Effector memory CD8-positive, alpha-beta T cell (primary cell): ENCODE measurements around the gene MORC1.
"Not testable (repeated sequence)": the region's sequence is repeated elsewhere in the genome, so short reads cannot be mapped to it uniquely, and the experiment has no call there.

Experiments used
- ATAC-seq: fragments of 150-1000 bp; cut with Tn5 transposase; replicated peaks from 2 replicates; pipeline ENCODE4 v1.10.0; 2021; ENCODE audit warnings: mild to moderate bottlenecking, moderate library complexity
- DNase-seq, 3 experiments: peaks; one replicate each; pipeline ENCODE4 v3.0.0; 2021
- H3K27ac Mint-ChIP-seq, 2 donors: one replicate each; pipeline ENCODE4 v1.8.0; 2022; ENCODE audit warnings: mild to moderate bottlenecking in 2 of 2, mixed read lengths in 2 of 2, moderate library complexity in 2 of 2
- H3K27me3 Mint-ChIP-seq, 2 donors: one replicate each; pipeline ENCODE4 v1.8.0; 2022; ENCODE audit warnings: mixed read lengths in 2 of 2
- H3K36me3 Mint-ChIP-seq: one replicate; pipeline ENCODE4 v1.8.0; 2022; ENCODE audit warnings: mild to moderate bottlenecking, moderate library complexity, mixed read lengths; ENCODE audit not compliant: insufficient read depth
- H3K4me1 Mint-ChIP-seq, 2 donors: one replicate each; pipeline ENCODE4 v1.8.0; 2022; ENCODE audit warnings: low read depth in 2 of 2, mixed read lengths in 2 of 2
- H3K4me3 Mint-ChIP-seq, 2 donors: one replicate each; pipeline ENCODE4 v1.8.0; 2022; ENCODE audit warnings: mild to moderate bottlenecking in 2 of 2, mixed read lengths in 2 of 2, moderate library complexity in 2 of 2
- H3K9me3 Mint-ChIP-seq, 2 donors: one replicate each; pipeline ENCODE4 v1.8.0; 2022; ENCODE audit warnings: mixed read lengths in 2 of 2
- total RNA-seq, 9 experiments: gene quantifications; one replicate each; lab custom pipeline; 2026; lab: John Stamatoyannopoulos, UW

The MORC1 gene, protein sequence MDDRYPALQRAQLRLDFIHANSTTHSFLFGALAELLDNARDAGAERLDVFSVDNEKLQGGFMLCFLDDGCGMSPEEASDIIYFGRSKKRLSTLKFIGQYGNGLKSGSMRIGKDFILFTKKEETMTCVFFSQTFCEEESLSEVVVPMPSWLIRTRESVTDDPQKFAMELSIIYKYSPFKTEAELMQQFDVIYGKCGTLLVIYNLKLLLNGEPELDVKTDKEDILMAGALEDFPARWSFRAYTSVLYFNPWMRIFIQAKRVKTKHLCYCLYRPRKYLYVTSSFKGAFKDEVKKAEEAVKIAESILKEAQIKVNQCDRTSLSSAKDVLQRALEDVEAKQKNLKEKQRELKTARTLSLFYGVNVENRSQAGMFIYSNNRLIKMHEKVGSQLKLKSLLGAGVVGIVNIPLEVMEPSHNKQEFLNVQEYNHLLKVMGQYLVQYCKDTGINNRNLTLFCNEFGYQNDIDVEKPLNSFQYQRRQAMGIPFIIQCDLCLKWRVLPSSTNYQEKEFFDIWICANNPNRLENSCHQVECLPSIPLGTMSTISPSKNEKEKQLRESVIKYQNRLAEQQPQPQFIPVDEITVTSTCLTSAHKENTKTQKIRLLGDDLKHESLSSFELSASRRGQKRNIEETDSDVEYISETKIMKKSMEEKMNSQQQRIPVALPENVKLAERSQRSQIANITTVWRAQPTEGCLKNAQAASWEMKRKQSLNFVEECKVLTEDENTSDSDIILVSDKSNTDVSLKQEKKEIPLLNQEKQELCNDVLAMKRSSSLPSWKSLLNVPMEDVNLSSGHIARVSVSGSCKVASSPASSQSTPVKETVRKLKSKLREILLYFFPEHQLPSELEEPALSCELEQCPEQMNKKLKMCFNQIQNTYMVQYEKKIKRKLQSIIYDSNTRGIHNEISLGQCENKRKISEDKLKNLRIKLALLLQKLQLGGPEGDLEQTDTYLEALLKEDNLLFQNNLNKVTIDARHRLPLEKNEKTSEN
- total RNA-seq, result 0 reads per million in 9 experiments

DNA sequence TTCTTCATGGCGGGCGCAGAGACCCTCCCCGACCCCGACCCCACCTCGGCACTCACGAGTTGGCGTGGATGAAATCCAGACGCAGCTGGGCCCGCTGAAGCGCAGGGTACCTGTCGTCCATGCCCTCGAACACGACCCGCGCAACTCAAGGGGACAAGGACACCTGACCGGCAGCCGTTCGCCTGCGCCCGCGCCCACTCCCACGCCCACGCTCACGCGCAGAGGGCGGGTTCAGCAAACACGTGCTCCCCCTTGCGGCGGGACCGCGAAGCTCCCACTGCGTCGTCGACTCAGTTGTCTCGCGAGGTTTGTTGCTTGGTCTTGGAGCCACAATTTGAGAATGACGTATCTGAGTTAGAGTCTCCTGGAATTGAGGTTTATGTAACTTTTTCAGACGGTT lies at the start of gene MORC1:
Gene MORC1 (minus strand): TSS at position 196 of the 400 bp plus-strand sequence. CDS start 75 bp downstream, at position 121.
- H3K9me3 Mint-ChIP-seq, result no peaks in the 10 kb centered on the region
- H3K36me3 Mint-ChIP-seq, result no peaks in the 10 kb centered on the region
- H3K4me1 Mint-ChIP-seq, result peaks cover 0 to 3% of the 10 kb centered on the region in 2 donors
- DNase-seq, result no peak
- H3K27ac Mint-ChIP-seq, result no peak within 1 kb of the TSS
- peaks cover 10 to 16% of the 10 kb centered on the region in 2 donors for H3K27me3 Mint-ChIP-seq
- H3K4me3 Mint-ChIP-seq, result no peak within 1 kb of the TSS
- ATAC-seq, result no peak

- DNase-seq (no peak), ATAC-seq (no peak)
- H3K36me3 Mint-ChIP-seq, result peaks cover 1% of the 10 kb centered on the region
- H3K4me1 Mint-ChIP-seq, result no peaks in the 10 kb centered on the region
- H3K9me3 Mint-ChIP-seq, result no peaks in the 10 kb centered on the region
- H3K4me3 Mint-ChIP-seq, result no peak overlapping the region
- peaks cover 0 to 9% of the 10 kb centered on the region in 2 donors for H3K27me3 Mint-ChIP-seq
- no peak overlapping the region for H3K27ac Mint-ChIP-seq
These were observed 48.0 kb upstream of the MORC1 start for GRCh38 chr3:109165905-109166304.

- no peak for DNase-seq
- H3K9me3 Mint-ChIP-seq, result peaks cover 0 to 2% of the 10 kb centered on the region in 2 donors
- H3K27ac Mint-ChIP-seq, result no peak overlapping the region
- peaks cover 0 to 16% of the 10 kb centered on the region in 2 donors for H3K27me3 Mint-ChIP-seq
- H3K4me1 Mint-ChIP-seq, result no peaks in the 10 kb centered on the region
- H3K4me3 Mint-ChIP-seq, result no peak overlapping the region
- ATAC-seq, result no peak
- peaks cover 2% of the 10 kb centered on the region for H3K36me3 Mint-ChIP-seq
These were observed 43.7 kb upstream of the MORC1 start for GRCh38 chr3:109161487-109162123.

DNA sequence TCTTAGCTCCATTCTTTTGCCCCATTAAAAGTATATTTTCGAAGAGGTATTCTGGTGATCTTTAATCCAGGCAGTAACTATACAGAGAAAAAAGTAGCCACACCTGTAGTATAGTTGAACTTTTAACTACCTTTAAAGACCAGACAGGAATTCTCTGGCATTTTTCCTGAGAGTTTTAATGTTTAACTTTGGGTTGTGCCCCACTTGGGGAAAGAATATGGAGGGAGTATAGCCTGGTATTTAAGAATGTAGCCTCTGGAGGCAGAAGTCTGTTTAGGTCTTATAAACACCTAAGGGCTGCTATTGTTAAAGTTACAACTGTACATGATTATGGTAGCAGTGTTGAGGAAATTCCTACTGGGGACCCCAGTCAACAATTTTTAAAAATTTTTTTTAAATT lies 37.9 kb upstream of the MORC1 start:
- no peaks in the 10 kb centered on the region for H3K4me1 Mint-ChIP-seq
- H3K27ac Mint-ChIP-seq, result no peak overlapping the region
- peaks cover under 1% of the 10 kb centered on the region for H3K36me3 Mint-ChIP-seq
- H3K4me3 Mint-ChIP-seq, result no peak overlapping the region
- peaks cover 0 to 2% of the 10 kb centered on the region in 2 donors for H3K9me3 Mint-ChIP-seq
- H3K27me3 Mint-ChIP-seq, result peaks cover 0 to 9% of the 10 kb centered on the region in 2 donors
- ATAC-seq (no peak), DNase-seq (no peak)

- ATAC-seq, result no peak
- H3K4me3 Mint-ChIP-seq, result no peak overlapping the region
- H3K27ac Mint-ChIP-seq, result no peak overlapping the region
- H3K4me1 Mint-ChIP-seq, result no peaks in the 10 kb centered on the region
- H3K36me3 Mint-ChIP-seq, result no peaks in the 10 kb centered on the region
- DNase-seq, result no peak
- peaks cover 0 to 9% of the 10 kb centered on the region in 2 donors for H3K27me3 Mint-ChIP-seq
- H3K9me3 Mint-ChIP-seq, result peaks cover 0 to 2% of the 10 kb centered on the region in 2 donors
These were observed 37.0 kb upstream of the MORC1 start for GRCh38 chr3:109154979-109155378.

DNA sequence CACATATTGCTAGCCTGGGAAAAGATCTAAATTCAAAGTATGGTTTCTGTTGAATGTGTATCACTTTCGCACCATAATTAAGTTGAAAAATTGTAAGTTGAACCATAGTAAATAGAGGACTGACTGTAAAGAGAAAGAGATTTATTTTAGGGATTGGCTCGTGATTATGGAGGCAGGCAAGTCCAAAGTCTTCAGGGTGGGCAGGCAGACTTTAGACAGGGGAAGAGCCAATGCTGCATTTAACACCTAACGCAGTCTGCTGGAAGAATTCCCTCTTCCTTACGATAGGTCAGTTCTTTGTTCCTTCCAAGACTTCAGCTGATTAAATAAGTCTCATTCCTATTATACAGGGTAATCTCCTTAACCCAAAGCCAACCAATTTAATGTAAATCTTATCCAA lies 34.4 kb upstream of the MORC1 start:
- no peaks in the 10 kb centered on the region for H3K36me3 Mint-ChIP-seq
- H3K27ac Mint-ChIP-seq, result no peak overlapping the region
- no peaks in the 10 kb centered on the region for H3K4me1 Mint-ChIP-seq
- DNase-seq, result no peak
- peaks cover 4 to 9% of the 10 kb centered on the region in 2 donors for H3K27me3 Mint-ChIP-seq
- no peaks in the 10 kb centered on the region for H3K9me3 Mint-ChIP-seq
- H3K4me3 Mint-ChIP-seq, result no peak overlapping the region
- no peak for ATAC-seq

GRCh38 chr3:109149078-109149477 lies 31.1 kb upstream of the MORC1 start:
- Mint-ChIP-seq H3K36me3 (no peaks in the 10 kb centered on the region), H3K4me1 (no peaks in the 10 kb centered on the region), H3K27ac (no peak overlapping the region), H3K9me3 (no peaks in the 10 kb centered on the region), H3K4me3 (no peak overlapping the region), H3K27me3 (peaks cover 0 to 9% of the 10 kb centered on the region in 2 donors)
- DNase-seq, result no peak
- no peak for ATAC-seq

GRCh38 chr3:109143646-109144045 lies 25.7 kb upstream of the MORC1 start:
- H3K9me3 Mint-ChIP-seq, result no peaks in the 10 kb centered on the region
- DNase-seq (no peak), ATAC-seq (no peak)
- H3K27me3 Mint-ChIP-seq, result peaks cover 0 to 13% of the 10 kb centered on the region in 2 donors
- no peak overlapping the region for H3K4me3 Mint-ChIP-seq
- H3K27ac Mint-ChIP-seq, result no peak overlapping the region
- no peaks in the 10 kb centered on the region for H3K36me3 Mint-ChIP-seq
- no peaks in the 10 kb centered on the region for H3K4me1 Mint-ChIP-seq

GRCh38 chr3:109140318-109140717 lies 22.4 kb upstream of the MORC1 start:
- Mint-ChIP-seq H3K36me3 (no peaks in the 10 kb centered on the region), H3K4me1 (no peaks in the 10 kb centered on the region), H3K27ac (no peak overlapping the region), H3K27me3 (peaks cover 0 to 8% of the 10 kb centered on the region in 2 donors), H3K9me3 (no peaks in the 10 kb centered on the region), H3K4me3 (no peak overlapping the region)
- DNase-seq (no peak), ATAC-seq (no peak)

DNA sequence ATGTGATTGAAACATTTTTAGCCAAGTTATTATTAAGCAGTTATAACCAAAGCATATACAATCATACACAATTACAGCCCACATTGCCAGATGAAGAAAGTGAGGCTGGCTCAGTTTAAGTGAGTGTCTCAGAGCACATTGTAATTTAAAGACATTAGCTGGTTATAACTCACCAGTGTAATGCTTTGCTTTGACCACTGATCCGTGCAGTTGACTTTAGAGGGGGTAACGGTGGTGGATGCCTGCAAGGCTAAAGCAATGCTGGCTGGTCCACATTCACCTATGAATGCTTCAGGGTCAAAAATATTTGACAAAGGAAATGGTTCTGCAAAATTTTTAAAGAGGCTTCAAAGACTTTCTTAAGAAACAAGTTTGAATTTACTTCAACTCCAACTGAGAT lies 19.8 kb upstream of the MORC1 start:
- Mint-ChIP-seq H3K4me1 (no peaks in the 10 kb centered on the region), H3K9me3 (no peaks in the 10 kb centered on the region), H3K27me3 (peaks cover 0 to 8% of the 10 kb centered on the region in 2 donors), H3K36me3 (no peaks in the 10 kb centered on the region), H3K4me3 (no peak overlapping the region), H3K27ac (no peak overlapping the region)
- no peak for ATAC-seq
- DNase-seq, result no peak

DNA sequence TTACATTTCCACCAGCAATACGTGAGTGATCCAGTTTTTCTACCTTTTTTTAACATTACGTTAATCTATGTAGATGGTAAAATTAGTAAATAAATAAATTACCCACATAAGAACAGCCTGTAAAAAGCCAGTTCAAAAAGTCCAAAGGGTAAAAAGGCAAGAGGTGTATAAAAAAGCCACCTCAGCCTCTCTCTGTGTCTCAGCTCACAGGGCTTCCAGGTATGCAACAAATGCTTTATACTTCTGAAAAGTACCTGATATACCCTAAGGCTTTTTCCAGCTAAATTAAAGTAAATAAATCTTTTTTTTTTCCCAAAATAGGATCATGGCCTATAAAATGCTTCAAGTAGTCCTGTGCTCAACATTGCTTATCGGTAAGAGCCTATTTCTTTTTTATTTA lies 18.6 kb upstream of the MORC1 start, which contains the start of gene C3orf85:
Gene C3orf85 (plus strand): TSS at position 197 of the 400 bp plus-strand sequence. CDS start 129 bp downstream, at position 326.
- H3K4me1 Mint-ChIP-seq, result no peaks in the 10 kb centered on the region
- no peaks in the 10 kb centered on the region for H3K36me3 Mint-ChIP-seq
- H3K27ac Mint-ChIP-seq, result no peak within 1 kb of the TSS
- peaks cover 0 to 5% of the 10 kb centered on the region in 2 donors for H3K27me3 Mint-ChIP-seq
- no peak for DNase-seq
- ATAC-seq, result no peak
- no peak within 1 kb of the TSS for H3K4me3 Mint-ChIP-seq
- no peaks in the 10 kb centered on the region for H3K9me3 Mint-ChIP-seq

GRCh38 chr3:109133474-109133816 lies 15.5 kb upstream of the MORC1 start:
- not testable (repeated sequence) for H3K27ac Mint-ChIP-seq, DNase-seq, H3K4me1 Mint-ChIP-seq, H3K36me3 Mint-ChIP-seq, H3K4me3 Mint-ChIP-seq, H3K9me3 Mint-ChIP-seq, ATAC-seq
- H3K27me3 Mint-ChIP-seq, result peaks cover 0 to 11% of the 10 kb centered on the region in 2 donors
